ENCODE data around the gene RAB3D.
A peak's percentile ranks its signal among the peaks of the same experiment; 100 is the strongest.

GRCh38 chr19:11288349-11288748, 51.1 kb downstream of the RAB3D start:
- TF ChIP-seq CTCF (IDR thresholded peaks at IDR 0.05): peak in 4 of 6 experiments; percentile 22 to 38 (median 31)
- no peak for TF ChIP-seq POLR2A (IDR thresholded peaks at IDR 0.05)
